ENCODE data around the gene GDI2. TPM values are rescaled to one million over a fixed set of nuclear protein-coding genes. Genes with fewer than 3 reads are reported as not detected.
A peak's percentile ranks its signal among the peaks of the same experiment; 100 is the strongest.

The GDI2 gene
- total RNA-seq, 6 experiments from 2014 or later, result 116 to 228 (median 128) TPM

- no peak for TF ChIP-seq CTCF (IDR thresholded peaks at IDR 0.05)
- Histone ChIP-seq H3K27me3 (no peaks in the 10 kb centered on the region), H3K27ac (no peak overlapping the region), H3K36me3 (no peaks in the 10 kb centered on the region), H3K9me3 (no peaks in the 10 kb centered on the region), H3K4me3 (no peak overlapping the region), H3K4me1 (no peaks in the 10 kb centered on the region)
- no peak for DNase-seq
- ATAC-seq, result peak in 1 of 4 donors; percentile 24
- intact Hi-C loops (cut with DNase I), result no loop called here
- WGBS (ENCODE audit: insufficient coverage, low coverage, low lambda C conversion rate, missing lambda C conversion rate), result 91% methylated on average over 6 of the region's 15 CpGs
Measured at GRCh38 chr10:5835446-5836095, 22.3 kb upstream of the GDI2 start.

- Histone ChIP-seq H3K27me3 (no peaks in the 10 kb centered on the region), H3K4me3 (no peak overlapping the region), H3K4me1 (no peaks in the 10 kb centered on the region), H3K9me3 (no peaks in the 10 kb centered on the region), H3K27ac (no peak overlapping the region), H3K36me3 (no peaks in the 10 kb centered on the region)
- DNase-seq, result no peak
- intact Hi-C loops (cut with DNase I), result no loop called here
- ATAC-seq, result no peak
- TF ChIP-seq POLR2A (IDR thresholded peaks at IDR 0.05) (no peak), CTCF (IDR thresholded peaks at IDR 0.05) (no peak)
- WGBS (ENCODE audit: insufficient coverage, low coverage, low lambda C conversion rate, missing lambda C conversion rate), result 58% methylated on average over 4 of the region's 6 CpGs
Measured at GRCh38 chr10:5833814-5834213, 20.6 kb upstream of the GDI2 start.

GRCh38 chr10:5832946-5833345 is 19.7 kb upstream of the GDI2 start:
- ATAC-seq (peak in 1 of 4 donors; percentile 24), DNase-seq (no peak)
- 94% methylated on average over 8 of the region's 13 CpGs for WGBS (ENCODE audit: insufficient coverage, low coverage, low lambda C conversion rate, missing lambda C conversion rate)
- no peaks in the 10 kb centered on the region for H3K9me3 ChIP-seq
- no peak overlapping the region for H3K4me3 ChIP-seq
- no peaks in the 10 kb centered on the region for H3K36me3 ChIP-seq
- H3K27ac ChIP-seq, result no peak overlapping the region
- no peaks in the 10 kb centered on the region for H3K4me1 ChIP-seq
- intact Hi-C loops (cut with DNase I), result no loop called here
- no peaks in the 10 kb centered on the region for H3K27me3 ChIP-seq
- TF ChIP-seq POLR2A (IDR thresholded peaks at IDR 0.05) (no peak), CTCF (IDR thresholded peaks at IDR 0.05) (no peak)

- H3K27ac ChIP-seq, result no peak overlapping the region
- ATAC-seq (no peak), DNase-seq (no peak)
- H3K4me3 ChIP-seq, result no peak overlapping the region
- TF ChIP-seq POLR2A (IDR thresholded peaks at IDR 0.05), result no peak
- no peak for TF ChIP-seq CTCF (IDR thresholded peaks at IDR 0.05)
- no peaks in the 10 kb centered on the region for H3K27me3 ChIP-seq
- intact Hi-C loops (cut with DNase I), result no loop called here
- no peaks in the 10 kb centered on the region for H3K9me3 ChIP-seq
- 66% methylated on average over 5 of the region's 8 CpGs for WGBS (ENCODE audit: insufficient coverage, low coverage, low lambda C conversion rate, missing lambda C conversion rate)
- H3K4me1 ChIP-seq, result no peaks in the 10 kb centered on the region
- no peaks in the 10 kb centered on the region for H3K36me3 ChIP-seq
Measured at GRCh38 chr10:5831446-5831782, 18.2 kb upstream of the GDI2 start.

Measured in right lobe of liver (tissue), 6 donors.